ENCODE results near the gene OR51A2.
"Not testable (repeated sequence)": the region's sequence is repeated elsewhere in the genome, so short reads cannot be mapped to it uniquely, and the experiment has no call there.

OR51A2 gene

GRCh38 chr11:4955613-4956012, at the start of gene OR51A2:
OR51A2 (minus strand) TSS chr11:4955713; CDS start chr11:4955713, 0 bp downstream.
- not testable (repeated sequence) for DNase-seq

- no peak for DNase-seq
These were observed 49.1 kb upstream of the OR51A2 start for GRCh38 chr11:5004424-5005274.

GRCh38 chr11:4994551-4994950, 39.0 kb upstream of the OR51A2 start, which contains the start of gene OR51L1:
OR51L1 (plus strand) TSS chr11:4994851; CDS start chr11:4998983, 4,132 bp downstream.
- no peak for DNase-seq

- DNase-seq, result no peak
These were observed 35.5 kb upstream of the OR51A2 start for GRCh38 chr11:4991060-4991459.

- no peak for DNase-seq
These were observed 28.3 kb upstream of the OR51A2 start for GRCh38 chr11:4983841-4984240.

- no peak for DNase-seq
These were observed 27.2 kb upstream of the OR51A2 start for GRCh38 chr11:4982678-4983077.

- no peak for DNase-seq
These were observed 23.5 kb upstream of the OR51A2 start for GRCh38 chr11:4979036-4979435.

GRCh38 chr11:4975436-4975835, 19.9 kb upstream of the OR51A2 start:
- no peak for DNase-seq

GRCh38 chr11:4962816-4963215, 7.3 kb upstream of the OR51A2 start:
- DNase-seq, result no peak

- DNase-seq, result no peak
These were observed 5.4 kb upstream of the OR51A2 start for GRCh38 chr11:4960877-4961276.

- DNase-seq, result no peak
These were observed 1.9 kb upstream of the OR51A2 start for GRCh38 chr11:4957396-4957795.

- no peak for DNase-seq
These were observed 8.0 kb downstream of the OR51A2 start, which contains the start of gene OR51A4 for GRCh38 chr11:4947505-4947904. OR51A4 (minus strand) TSS chr11:4947605; CDS start chr11:4947100, 505 bp downstream.

- no peak for DNase-seq
These were observed 18.8 kb downstream of the OR51A2 start for GRCh38 chr11:4936745-4937144.

- no peak for DNase-seq
These were observed 22.8 kb downstream of the OR51A2 start for GRCh38 chr11:4932751-4933150.

- no peak for DNase-seq
These were observed 28.9 kb downstream of the OR51A2 start for GRCh38 chr11:4926608-4927007.

GRCh38 chr11:4924239-4924638, 31.3 kb downstream of the OR51A2 start, which contains the start of gene OR51G1:
OR51G1 (minus strand) TSS chr11:4924339; CDS start chr11:4924339, 0 bp downstream.
- DNase-seq, result no peak

GRCh38 chr11:4922304-4922703, 33.2 kb downstream of the OR51A2 start:
- DNase-seq, result no peak

GRCh38 chr11:4921796-4922195, 33.7 kb downstream of the OR51A2 start:
- no peak for DNase-seq

- DNase-seq, result no peak
These were observed 36.3 kb downstream of the OR51A2 start, which contains the start of gene OR51G2 for GRCh38 chr11:4919250-4919649. OR51G2 (minus strand) TSS chr11:4919350; CDS start chr11:4915663, 3,687 bp downstream.

GRCh38 chr11:4916581-4916980, 38.9 kb downstream of the OR51A2 start:
- no peak for DNase-seq
